Measurements from ENCODE around the gene EIF3K. TPM values are rescaled to one million over a fixed set of nuclear protein-coding genes. Genes with fewer than 3 reads are reported as not detected.

The EIF3K gene
- total RNA-seq, 1 experiment from 2014 or later, result 320 TPM

- no peaks in the 10 kb centered on the region for H3K9me3 ChIP-seq (replicated peaks)
- no peak for DNase-seq
- H3K27me3 ChIP-seq, result no peaks in the 10 kb centered on the region
- H3K27ac ChIP-seq, result no peak overlapping the region
- H3K4me1 ChIP-seq, result peaks cover 33% of the 10 kb centered on the region
- H3K36me3 ChIP-seq, result peaks cover 10% of the 10 kb centered on the region
- H3K4me3 ChIP-seq, result no peak overlapping the region
Measured at GRCh38 chr19:38686530-38686888, 67.5 kb downstream of the EIF3K start.

Other genes starting within 250 kb of the EIF3K start
- 352 and 382 TPM in 2 replicates for gene PSMD8, start 244.6 kb upstream of the EIF3K start, total RNA-seq (2014; rRNA removed; shearing (Covaris generic))
- 0.23 and 0.59 TPM in 2 replicates for gene GGN, start 231.2 kb upstream of the EIF3K start, total RNA-seq (2014; rRNA removed; shearing (Covaris generic))
- gene SPRED3, start 230.5 kb upstream of the EIF3K start, total RNA-seq (2014; rRNA removed; shearing (Covaris generic)), result 1.1 and 2.3 TPM in 2 replicates
- gene FAM98C, start 216.1 kb upstream of the EIF3K start, total RNA-seq (2014; rRNA removed; shearing (Covaris generic)), result 2.8 and 4.6 TPM in 2 replicates
- 0.73 and 0.94 TPM in 2 replicates for gene RASGRP4, start 193.0 kb upstream of the EIF3K start, total RNA-seq (2014; rRNA removed; shearing (Covaris generic))
- gene RYR1, start 185.5 kb upstream of the EIF3K start, total RNA-seq (2014; rRNA removed; shearing (Covaris generic)), result 12.4 and 19.1 TPM in 2 replicates
- 1.2 and 1.5 TPM in 2 replicates for gene MAP4K1, start 1.2 kb upstream of the EIF3K start, total RNA-seq (2014; rRNA removed; shearing (Covaris generic))
- 166 and 192 TPM in 2 replicates for gene ACTN4, start 28.5 kb downstream of the EIF3K start, total RNA-seq (2014; rRNA removed; shearing (Covaris generic))
- gene CAPN12, start 125.3 kb downstream of the EIF3K start, total RNA-seq (2014; rRNA removed; shearing (Covaris generic)), result not detected in 2 replicates
- 0.28 and 0.71 TPM in 2 replicates for gene LGALS7, start 154.3 kb downstream of the EIF3K start, total RNA-seq (2014; rRNA removed; shearing (Covaris generic))
- gene LGALS7B, start 170.0 kb downstream of the EIF3K start, total RNA-seq (2014; rRNA removed; shearing (Covaris generic)), result not detected in 2 replicates
- gene LGALS4, start 193.8 kb downstream of the EIF3K start, total RNA-seq (2014; rRNA removed; shearing (Covaris generic)), result 0.06 and 0.66 TPM in 2 replicates
- 55.8 and 64.6 TPM in 2 replicates for gene ECH1, start 212.6 kb downstream of the EIF3K start, total RNA-seq (2014; rRNA removed; shearing (Covaris generic))
- gene HNRNPL, start 230.8 kb downstream of the EIF3K start, total RNA-seq (2014; rRNA removed; shearing (Covaris generic)), result 454 and 471 TPM in 2 replicates

All from SJCRH30 (cell line).